K562 (cell line): Measurements from ENCODE around the gene SGMS1. TPM values are rescaled to one million over a fixed set of nuclear protein-coding genes. Genes with fewer than 3 reads are reported as not detected.

Experiments used
- ARID2 ChIP-seq: fragments of 450-650 bp; IDR thresholded peaks from 2 replicates; pipeline ENCODE4 v1.6.1; 2017; ENCODE audit warnings: antibody characterized with exemption, mild to moderate bottlenecking
- ARID4B ChIP-seq: sonication (generic); formaldehyde crosslinking; IDR thresholded peaks from 2 replicates; pipeline ENCODE4 v1.8.0; 2022; ENCODE audit warnings: mild to moderate bottlenecking, missing genetic modification reagents
- ATF4 ChIP-seq: fragments of 450-650 bp; formaldehyde crosslinking; IDR thresholded peaks from 2 replicates; pipeline ENCODE4 v1.4.0; 2022; ENCODE audit warnings: mild to moderate bottlenecking, moderate library complexity
- BRD4 ChIP-seq: fragments of 200-600 bp; sonication (generic); IDR thresholded peaks from 2 replicates; pipeline ENCODE4 v1.6.1; 2017; ENCODE audit warnings: inconsistent platforms
- CBX1 ChIP-seq: sonication (generic); IDR thresholded peaks from 2 replicates; pipeline ENCODE4 v1.6.1; 2016; ENCODE audit warnings: antibody characterized with exemption, low read depth, mild to moderate bottlenecking
- CBX8 ChIP-seq: fragments of 200-600 bp; sonication (generic); IDR thresholded peaks from 2 replicates; pipeline ENCODE4 v1.6.1; 2012; ENCODE audit warnings: borderline replicate concordance, mixed run types, low read depth, mild to moderate bottlenecking, moderate library complexity, mixed read lengths, low read length, control low read depth, inconsistent platforms; ENCODE audit not compliant: poor library complexity, severe bottlenecking; ENCODE audit errors: extremely low read depth
- CREBBP ChIP-seq: IDR thresholded peaks from one replicate; pipeline ENCODE4 v1.6.1; 2012; ENCODE audit warnings: low read depth, mild to moderate bottlenecking, control low read depth, inconsistent platforms, low read length
- E2F3 ChIP-seq: fragments of 250-450 bp; sonication (Bioruptor Pico); IDR thresholded peaks from 2 replicates; pipeline ENCODE4 v1.4.0; 2020; ENCODE audit warnings: mild to moderate bottlenecking
- FOXA3 ChIP-seq, 2 experiments: fragments of 450-650 bp in 1 of 2; sonication (generic) in 1 of 2; formaldehyde crosslinking; IDR thresholded peaks in 1 of 2; conservative IDR thresholded peaks in 1 of 2; 2 replicates each; pipeline versions ENCODE4 v1.4.0 to v1.8.0; 2020 to 2022; ENCODE audit warnings: mild to moderate bottlenecking in 2 of 2, missing genetic modification reagents in 1 of 2
- GMEB1 ChIP-seq: fragments of 250-450 bp; sonication (Bioruptor Pico); IDR thresholded peaks from 2 replicates; pipeline ENCODE4 v1.4.0; 2020; ENCODE audit warnings: mild to moderate bottlenecking
- HMGN3 ChIP-seq: IDR thresholded peaks from 2 replicates; pipeline ENCODE4 v1.6.1; 2011; ENCODE audit warnings: borderline replicate concordance, low read depth, mild to moderate bottlenecking, mixed read lengths, low read length; ENCODE audit not compliant: insufficient read length; ENCODE audit errors: extremely low read depth
- KAT7 ChIP-seq: sonication (generic); formaldehyde crosslinking; IDR thresholded peaks from 2 replicates; pipeline ENCODE4 v1.8.0; 2022; ENCODE audit warnings: missing genetic modification reagents, mild to moderate bottlenecking, borderline replicate concordance
- MEF2D ChIP-seq: conservative IDR thresholded peaks from 2 replicates; pipeline ENCODE4 v1.6.1; 2016; ENCODE audit warnings: low read depth, missing genetic modification characterization, missing compliant biosample characterization
- PCBP1 ChIP-seq: fragments of 200-400 bp; formaldehyde crosslinking; IDR thresholded peaks from 2 replicates; pipeline ENCODE4 v1.6.1; 2018; ENCODE audit warnings: mild to moderate bottlenecking, low read depth, low read length; ENCODE audit not compliant: poor library complexity, severe bottlenecking
- RUNX1 ChIP-seq: sonication (generic); IDR thresholded peaks from 2 replicates; pipeline ENCODE4 v1.6.1; 2016; ENCODE audit warnings: antibody characterized with exemption, low read depth
- SMAD2 ChIP-seq: fragments of 150-350 bp; IDR thresholded peaks from 2 replicates; pipeline ENCODE4 v1.6.1; 2014; ENCODE audit warnings: low read depth, mild to moderate bottlenecking, low read length
- SRSF1 ChIP-seq: fragments of 200-400 bp; formaldehyde crosslinking; IDR thresholded peaks from 2 replicates; pipeline ENCODE4 v1.6.1; 2017; ENCODE audit warnings: mild to moderate bottlenecking, low read depth, low read length, moderate library complexity
- ZBTB33 ChIP-seq: sonication (generic); formaldehyde crosslinking; IDR thresholded peaks from 2 replicates; pipeline ENCODE4 v1.8.1; 2023; ENCODE audit warnings: mild to moderate bottlenecking, missing genetic modification reagents
- ZBTB8A ChIP-seq: fragments of 450-650 bp; IDR thresholded peaks from 2 replicates; pipeline ENCODE4 v1.6.1; 2018; ENCODE audit warnings: mild to moderate bottlenecking, moderate library complexity; ENCODE audit not compliant: partially characterized antibody
- polyA plus RNA-seq, 8 experiments: library from polyadenylated mRNA; depleted of rRNA in 4 of 8; stranded (reverse) in 5 of 8; unstranded in 3 of 8; fragments of >200 nt; fragmentation: Nextera tagmentation in 2 of 8; fragmentation: Illumina TruSeq in 1 of 8; extraction: Ambion mirVana in 2 of 8; extraction: Trizol in 1 of 8; gene quantifications; 2 replicates each; pipeline versions ENCODE4 v1.2.1 to v1.2.3, GENCODE V29; 2011 to 2014; ENCODE audit warnings: inconsistent platforms in 1 of 8, missing spikeins in 1 of 8
- total RNA-seq, 7 experiments: library from RNA; depleted of rRNA in 6 of 7; stranded (reverse); fragments of >200 nt in 6 of 7; fragmentation: Illumina TruSeq in 2 of 7; extraction: Trizol in 2 of 7; gene quantifications; 2 replicates each; pipeline versions ENCODE4 v1.2.1 to v1.2.3, GENCODE V29; 2011 to 2021; ENCODE audit warnings: low replicate concordance in 1 of 7

The SGMS1 gene
- total and polyA plus RNA-seq, 9 of the 15 experiments (the other 6 are each of a cell fraction or from before 2014, with no cell fraction given), result 22.6 to 232 (median 82.2) TPM

DNA sequence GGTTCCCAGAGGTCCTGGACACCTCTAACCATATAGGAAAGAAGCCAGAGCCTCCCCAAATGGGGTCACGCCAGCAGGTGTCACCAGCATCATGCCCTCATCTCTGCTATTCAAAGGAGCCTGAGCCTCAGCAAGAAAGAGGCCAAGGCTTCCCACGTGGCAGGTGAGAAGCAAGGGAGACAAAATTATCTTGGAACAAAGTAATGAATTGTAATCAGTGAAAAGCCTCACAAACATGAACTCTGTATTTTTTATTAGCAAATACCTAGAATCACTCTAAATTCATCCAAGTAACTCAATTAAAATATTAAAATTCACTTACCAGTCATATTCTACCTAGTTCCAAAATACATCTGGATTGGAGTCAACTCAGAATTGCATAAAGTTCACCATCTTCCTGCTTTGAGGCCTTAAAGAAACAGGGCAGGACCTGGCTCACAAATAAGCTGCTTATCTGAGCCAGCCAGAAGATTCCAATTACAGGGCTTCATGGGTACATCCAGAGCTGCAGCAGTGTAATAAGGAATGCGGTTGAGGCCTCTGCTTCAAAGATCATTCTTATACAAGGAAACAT, 68.7 kb downstream of the SGMS1 start (continued):
- TF ChIP-seq CBX8, result no peak
- no peak for TF ChIP-seq SMAD2
- TF ChIP-seq ARID2, result peak; percentile 8; the same call in 1 of the 2 replicates
- TF ChIP-seq MEF2D (tag), result no peak
- no peak for TF ChIP-seq SRSF1
- TF ChIP-seq CBX1, result no peak
- no peak for TF ChIP-seq CREBBP
- no peak for TF ChIP-seq GMEB1 (CRISPR knock-in tag)
- no peak for TF ChIP-seq ARID4B (CRISPR knock-in tag)
- no peak for TF ChIP-seq E2F3 (CRISPR knock-in tag)
- no peak for TF ChIP-seq BRD4
- no peak for TF ChIP-seq PCBP1
- TF ChIP-seq KAT7 (CRISPR knock-in tag), result no peak
- no peak for TF ChIP-seq RUNX1
- TF ChIP-seq ZBTB33 (CRISPR knock-in tag), result no peak
- 0 out of 2 replicates have a peak, but pooled peaks have one; percentile 14 for TF ChIP-seq ATF4 (CRISPR knock-in tag)
- TF ChIP-seq HMGN3, result no peak
- peak in 1 of 2 experiments; percentile 15; a peak in 1 of 4 replicates for TF ChIP-seq FOXA3 (CRISPR knock-in tag; conservative IDR thresholded peaks at IDR 0.05 in 1 of 2, IDR thresholded peaks at IDR 0.05 in 1 of 2)
- TF ChIP-seq ZBTB8A, result no peak
